MCF 10A (cell line): ENCODE results near the gene OR5M8. TPM values are rescaled to one million over a fixed set of nuclear protein-coding genes. Genes with fewer than 3 reads are reported as not detected.

Source experiments
- Bru-seq: library from RNA; stranded (reverse); fragments of 400-500 nt; gene quantifications from one replicate; lab custom pipeline; 2021; lab: Mats Ljungman, UMichigan
- BruChase-seq, 2 experiments: library from RNA; stranded (reverse); fragments of 400-500 nt; gene quantifications; one replicate each; lab custom pipeline; 2021; lab: Mats Ljungman, UMichigan
- BruUV-seq: library from RNA; stranded (reverse); fragments of 400-500 nt; replicated peaks from 2 replicates; lab custom pipeline; 2021; lab: Mats Ljungman, UMichigan
- CTCF ChIA-PET: fragments of 300-600 bp; sonication (Branson Sonifier 250); formaldehyde crosslinking; extraction: SDS; loops from one replicate; lab custom pipeline; 2021; ENCODE audit warnings: antibody characterized with exemption, inconsistent platforms; lab: Yijun Ruan, JAX
- POLR2A ChIA-PET: fragments of 300-600, 350-650 bp; sonication (Branson Sonifier 250); formaldehyde crosslinking; extraction: SDS; loops from one replicate; lab custom pipeline; 2020; ENCODE audit warnings: antibody characterized with exemption, inconsistent platforms; lab: Yijun Ruan, JAX
- DNase-seq: peaks from one replicate; pipeline ENCODE4 v3.0.0-alpha.2; 2018; ENCODE audit not compliant: unreplicated experiment
- H3K27ac Mint-ChIP-seq: one replicate; pipeline ENCODE4 v1.8.0; 2022; ENCODE audit warnings: mild to moderate bottlenecking, low read depth, mixed read lengths; ENCODE audit not compliant: unreplicated experiment
- H3K27me3 Mint-ChIP-seq: one replicate; pipeline ENCODE4 v1.8.0; 2022; ENCODE audit warnings: mixed read lengths; ENCODE audit not compliant: insufficient read depth, unreplicated experiment
- H3K36me3 Mint-ChIP-seq: one replicate; pipeline ENCODE4 v1.8.0; 2022; ENCODE audit warnings: mild to moderate bottlenecking, moderate library complexity, mixed read lengths; ENCODE audit not compliant: insufficient read depth, unreplicated experiment
- H3K4me1 Mint-ChIP-seq: one replicate; pipeline ENCODE4 v1.8.0; 2022; ENCODE audit warnings: mixed read lengths; ENCODE audit not compliant: insufficient read depth, unreplicated experiment
- H3K4me3 Mint-ChIP-seq: one replicate; pipeline ENCODE4 v1.8.0; 2022; ENCODE audit warnings: mild to moderate bottlenecking, moderate library complexity, mixed read lengths; ENCODE audit not compliant: unreplicated experiment
- H3K9me3 Mint-ChIP-seq: one replicate; pipeline ENCODE4 v1.8.0; 2022; ENCODE audit warnings: mixed read lengths; ENCODE audit not compliant: unreplicated experiment
- intact Hi-C: fragments of 100-400 bp; cut with micrococcal nuclease; formaldehyde crosslinking; loops from 2 replicates; pipeline ENCODE4 v1.14.1; 2022
- long read RNA-seq: library from polyadenylated mRNA; stranded (forward); transcript quantifications from one replicate; pipeline ENCODE4 v2.0.0, GENCODE V29; 2022
- total RNA-seq: library from RNA; stranded (reverse); gene quantifications from 2 replicates; pipeline ENCODE4 v1.2.3, GENCODE V29; 2022
- TF ChIP-seq, protein P1 (sequence below): fragments of 200-600 bp; IDR thresholded peaks from one replicate; pipeline ENCODE4 v1.8.0; 2022; ENCODE audit warnings: antibody characterized with exemption, mild to moderate bottlenecking; ENCODE audit not compliant: unreplicated experiment

OR5M8 gene
- not detected in 2 replicates for total RNA-seq
- Bru-seq, nascent RNA = not detected
- BruChase-seq, experiment 1, labeled RNA remaining after a 6-hour chase = not detected
- not detected for BruChase-seq, experiment 2, labeled RNA remaining after a 2-hour chase
- long read RNA-seq = 0 reads

DNA sequence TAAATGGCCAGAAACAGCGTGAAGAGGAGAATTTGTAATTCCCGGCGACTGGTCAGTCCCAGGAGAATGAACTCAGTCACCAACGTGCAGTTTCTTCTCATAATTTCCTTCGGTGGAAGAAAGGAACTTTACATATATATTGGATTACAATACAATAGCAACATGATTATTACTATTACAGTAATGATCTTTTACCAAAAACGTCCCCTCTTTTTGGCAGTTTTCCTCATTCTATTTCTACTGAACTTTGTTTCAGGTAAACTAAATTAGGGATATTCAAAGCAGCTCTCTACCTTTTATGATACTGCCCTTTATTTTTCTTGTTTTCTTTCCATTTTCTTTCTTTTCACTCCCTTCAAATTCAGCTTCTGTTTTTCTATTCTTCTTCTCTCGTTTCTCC lies at the start of gene OR5M8:
TSS of gene OR5M8 (minus strand) at position 101 of the 400 bp plus-strand sequence. CDS start at position 101, 0 bp downstream.
- Mint-ChIP-seq H3K9me3 (peaks cover 28% of the 10 kb centered on the region), H3K27ac (no peak within 1 kb of the TSS), H3K36me3 (no peaks in the 10 kb centered on the region), H3K4me3 (no peak within 1 kb of the TSS), H3K27me3 (no peaks in the 10 kb centered on the region), H3K4me1 (no peaks in the 10 kb centered on the region)
- no peak for DNase-seq
- intact Hi-C loops = no loop called here
- ChIA-PET POLR2A (no interaction called here), CTCF (no interaction called here)
- BruUV-seq = no TSS peak
- TF ChIP-seq, protein P1, sequence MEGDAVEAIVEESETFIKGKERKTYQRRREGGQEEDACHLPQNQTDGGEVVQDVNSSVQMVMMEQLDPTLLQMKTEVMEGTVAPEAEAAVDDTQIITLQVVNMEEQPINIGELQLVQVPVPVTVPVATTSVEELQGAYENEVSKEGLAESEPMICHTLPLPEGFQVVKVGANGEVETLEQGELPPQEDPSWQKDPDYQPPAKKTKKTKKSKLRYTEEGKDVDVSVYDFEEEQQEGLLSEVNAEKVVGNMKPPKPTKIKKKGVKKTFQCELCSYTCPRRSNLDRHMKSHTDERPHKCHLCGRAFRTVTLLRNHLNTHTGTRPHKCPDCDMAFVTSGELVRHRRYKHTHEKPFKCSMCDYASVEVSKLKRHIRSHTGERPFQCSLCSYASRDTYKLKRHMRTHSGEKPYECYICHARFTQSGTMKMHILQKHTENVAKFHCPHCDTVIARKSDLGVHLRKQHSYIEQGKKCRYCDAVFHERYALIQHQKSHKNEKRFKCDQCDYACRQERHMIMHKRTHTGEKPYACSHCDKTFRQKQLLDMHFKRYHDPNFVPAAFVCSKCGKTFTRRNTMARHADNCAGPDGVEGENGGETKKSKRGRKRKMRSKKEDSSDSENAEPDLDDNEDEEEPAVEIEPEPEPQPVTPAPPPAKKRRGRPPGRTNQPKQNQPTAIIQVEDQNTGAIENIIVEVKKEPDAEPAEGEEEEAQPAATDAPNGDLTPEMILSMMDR = no peak

DNA sequence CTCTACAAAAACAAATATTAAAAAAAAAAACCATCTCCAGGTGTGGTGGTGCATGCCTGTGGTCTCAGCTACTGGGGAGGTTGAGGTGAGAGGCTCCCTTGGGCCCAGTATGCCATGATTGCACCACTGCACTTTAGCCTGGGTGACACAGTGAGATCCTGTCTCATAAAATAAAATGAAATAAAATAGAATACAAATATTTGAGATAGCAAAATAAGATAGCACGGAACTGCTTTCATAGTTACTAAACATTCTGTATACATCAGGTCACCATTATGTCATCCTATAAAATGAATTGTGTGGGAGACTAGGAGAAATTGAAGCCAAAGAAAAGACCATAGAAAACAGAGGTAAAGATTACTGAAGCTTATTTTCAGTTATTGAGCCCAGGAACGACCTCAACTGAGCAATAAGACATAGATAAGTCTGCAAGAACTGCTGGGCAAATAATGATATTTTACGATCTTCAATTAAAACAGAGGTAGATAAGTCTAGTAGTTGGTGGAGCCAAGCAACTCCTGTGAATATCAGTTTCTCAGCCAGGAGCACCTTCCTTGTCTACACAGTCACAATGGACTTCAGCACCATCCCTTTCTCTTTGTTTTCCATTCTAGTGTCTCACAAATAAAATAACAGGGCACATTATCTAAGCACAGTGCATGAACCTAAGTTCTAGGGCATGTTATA lies 42.0 kb upstream of the OR5M8 start:
- Mint-ChIP-seq H3K4me1 (no peaks in the 10 kb centered on the region), H3K27me3 (no peaks in the 10 kb centered on the region), H3K27ac (no peak overlapping the region), H3K4me3 (no peak overlapping the region), H3K36me3 (no peaks in the 10 kb centered on the region), H3K9me3 (no peaks in the 10 kb centered on the region)
- TF ChIP-seq, protein P1 = no peak
- no TSS peak for BruUV-seq
- ChIA-PET POLR2A (no interaction called here), CTCF (no interaction called here)
- intact Hi-C loops = no loop called here
- no peak for DNase-seq

DNA sequence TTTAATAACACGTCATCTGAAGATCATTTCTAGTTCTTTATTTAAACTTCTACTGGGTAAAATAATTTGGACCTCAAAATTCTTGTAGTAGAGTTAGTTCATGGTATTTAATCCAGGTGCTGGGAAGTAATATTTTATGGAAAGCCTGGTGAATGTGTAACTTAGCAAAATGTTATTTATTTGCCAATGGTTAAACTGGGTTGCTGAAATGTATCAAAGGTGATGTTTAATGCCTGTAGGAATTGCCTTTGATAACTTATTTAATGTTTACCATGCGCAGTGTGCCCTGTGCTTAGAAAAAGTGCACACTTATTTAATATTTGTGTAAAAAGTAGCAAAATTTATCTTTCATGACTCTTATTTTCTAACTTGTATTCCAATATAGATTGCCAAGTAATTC lies 40.7 kb upstream of the OR5M8 start:
- Mint-ChIP-seq H3K4me3 (no peak overlapping the region), H3K4me1 (no peaks in the 10 kb centered on the region), H3K27ac (no peak overlapping the region), H3K36me3 (no peaks in the 10 kb centered on the region), H3K27me3 (no peaks in the 10 kb centered on the region), H3K9me3 (no peaks in the 10 kb centered on the region)
- CTCF ChIA-PET = no interaction called here
- TF ChIP-seq, protein P1 = no peak
- intact Hi-C loops = no loop called here
- BruUV-seq = no TSS peak
- POLR2A ChIA-PET = interaction anchor here (0.6 kb wide), 1 partner anchor 330 kb away, joined by 3 read pairs; no protein-coding TSS in a partner anchor
- DNase-seq = no peak

DNA sequence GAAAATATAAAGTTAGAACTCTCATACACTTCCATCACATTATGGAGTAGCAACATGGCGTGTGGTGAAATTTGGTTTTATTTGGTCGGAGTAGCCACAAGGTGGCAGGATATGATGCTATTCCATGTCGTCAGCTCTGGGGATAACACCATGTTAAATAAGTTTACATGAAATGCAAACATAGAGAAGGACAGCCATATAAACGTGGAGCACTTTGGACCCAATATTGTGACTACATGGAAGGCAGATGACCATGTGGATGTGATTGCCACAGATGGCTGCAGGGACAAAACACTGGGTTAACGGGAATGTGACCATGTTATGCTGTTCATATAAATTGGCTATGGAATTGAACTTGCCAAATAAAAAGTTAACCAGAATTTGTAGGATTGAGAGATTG lies 30.8 kb upstream of the OR5M8 start:
- Mint-ChIP-seq H3K4me3 (no peak overlapping the region), H3K27ac (no peak overlapping the region), H3K9me3 (peaks cover 17% of the 10 kb centered on the region), H3K36me3 (no peaks in the 10 kb centered on the region), H3K27me3 (no peaks in the 10 kb centered on the region), H3K4me1 (no peaks in the 10 kb centered on the region)
- peak; percentile 5 for DNase-seq
- intact Hi-C loops = no loop called here
- ChIA-PET CTCF (interaction anchor here (0.7 kb wide), 1 partner anchor 221 kb away, joined by 3 read pairs; no protein-coding TSS in a partner anchor), POLR2A (no interaction called here)
- TF ChIP-seq, protein P1 = peak; percentile 25
- BruUV-seq = no TSS peak
